NCI-H2107 (cell line): ENCODE data around the gene TSPAN31.

ENCODE experiments used
- DNase-seq: peaks from one replicate; lab custom pipeline; 2025; lab: John Stamatoyannopoulos, UW

TSPAN31 gene

DNA sequence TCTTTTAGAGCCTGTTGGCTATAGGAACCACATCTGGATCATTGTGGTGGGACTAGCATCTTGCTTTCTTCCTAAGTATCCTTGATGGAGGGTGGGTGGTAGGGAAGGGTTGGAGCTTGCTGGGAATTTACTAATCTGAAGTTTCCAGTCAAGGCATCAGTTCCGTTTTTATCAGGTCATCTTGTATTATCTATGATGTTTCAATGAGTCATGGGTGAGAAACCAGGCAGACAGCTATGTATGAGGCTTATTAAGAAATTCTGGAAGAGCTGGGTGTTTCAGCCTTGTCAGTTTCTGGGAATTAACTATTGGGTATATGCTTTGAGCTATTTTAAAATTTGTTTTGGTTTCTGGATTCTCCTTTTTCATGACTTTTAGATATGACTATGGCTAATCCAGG is 49.1 kb downstream of the TSPAN31 start:
- no peak for DNase-seq

DNA sequence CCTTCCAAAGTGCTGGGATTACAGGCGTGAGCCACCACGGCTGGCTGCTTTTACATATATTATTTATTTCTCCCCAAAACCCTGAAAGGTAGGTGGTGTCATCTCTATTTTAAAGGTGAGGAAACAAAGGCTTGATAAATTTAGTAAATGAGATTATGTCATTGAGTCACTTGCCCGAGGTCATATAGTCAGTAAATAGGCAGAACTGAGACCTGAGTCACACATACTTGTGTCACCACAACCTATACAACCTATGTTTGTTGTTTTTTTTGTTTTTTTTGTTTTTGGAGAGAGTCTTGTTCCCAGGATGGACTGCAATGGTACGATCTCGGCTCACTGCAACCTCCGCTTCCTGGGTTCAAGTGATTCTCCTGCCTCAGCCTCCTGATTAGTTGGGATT is 50.5 kb downstream of the TSPAN31 start:
- no peak for DNase-seq

DNA sequence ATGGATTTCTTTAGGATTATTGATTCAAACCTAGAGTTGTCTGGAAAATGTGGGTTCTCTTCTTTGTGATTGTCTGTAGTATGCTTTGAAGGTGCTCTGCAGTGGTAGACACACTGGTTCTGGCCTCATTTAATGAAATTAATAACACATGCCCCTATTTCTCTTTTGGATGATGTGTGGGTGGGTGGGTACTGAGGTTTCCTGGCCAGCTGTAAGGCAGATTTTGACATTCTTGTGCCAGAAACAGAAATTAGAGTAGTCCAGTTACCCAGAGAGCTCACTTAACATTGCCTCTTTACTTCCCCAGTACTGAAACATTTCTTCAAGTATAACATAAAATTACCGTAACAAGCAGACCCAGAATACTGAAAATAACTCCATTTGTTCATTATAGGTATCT is 52.2 kb downstream of the TSPAN31 start:
- no peak for DNase-seq

DNA sequence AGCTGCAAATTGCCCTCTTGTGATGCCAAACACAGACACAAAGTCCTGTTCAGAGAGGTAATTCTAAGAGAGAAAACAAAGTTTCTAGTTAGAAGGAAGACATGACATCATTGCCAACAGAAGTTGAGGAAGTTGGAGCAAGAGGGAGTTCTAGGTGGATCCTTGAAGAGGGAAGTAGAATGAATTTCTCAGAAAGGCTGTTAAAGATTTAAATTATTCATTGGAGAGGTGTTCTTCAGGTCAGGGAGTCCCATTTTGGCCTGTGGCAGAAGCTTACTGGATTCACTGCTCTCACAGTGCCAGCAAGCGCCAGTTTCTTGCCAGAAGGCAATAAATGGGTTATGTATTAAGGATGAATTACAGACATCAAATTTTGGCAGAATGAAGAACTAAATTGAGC is 53.1 kb downstream of the TSPAN31 start:
- no peak for DNase-seq
